Measurements from ENCODE around the gene PIK3R2. TPM values are rescaled to one million over a fixed set of nuclear protein-coding genes. Genes with fewer than 3 reads are reported as not detected.
"Not testable (repeated sequence)": the region's sequence is repeated elsewhere in the genome, so short reads cannot be mapped to it uniquely, and the experiment has no call there.

PIK3R2 gene
- polyA plus RNA-seq, 1 experiment = 19.7 TPM

DNA sequence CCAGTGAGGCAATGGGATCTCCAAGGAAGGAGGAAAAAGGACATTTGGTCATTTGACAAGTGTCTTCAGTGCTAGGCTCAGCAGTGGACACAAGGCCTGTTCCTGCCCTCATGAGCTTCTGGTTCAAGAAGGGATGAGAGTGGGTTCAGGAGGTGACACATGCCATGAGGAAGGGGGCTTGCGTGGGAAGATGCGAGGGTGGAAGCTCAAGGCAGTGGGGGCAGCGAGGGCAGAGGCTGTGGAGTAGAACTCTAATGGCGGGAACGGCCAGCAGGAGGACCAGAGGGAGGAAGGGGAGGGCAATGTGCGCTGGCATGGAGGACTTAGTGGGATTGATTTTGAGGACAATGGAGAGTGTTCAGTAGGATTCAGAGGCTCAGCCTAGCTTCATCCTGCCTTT, 3.3 kb downstream of the PIK3R2 start:
- Histone ChIP-seq H3K27me3 (ENCODE audit: control insufficient read depth, insufficient read depth, low read length) (no peaks in the 10 kb centered on the region), H3K4me3 (ENCODE audit: low read depth, low read length) (no peak overlapping the region), H3K9me3 (ENCODE audit: control insufficient read depth, insufficient read depth, low read length) (no peaks in the 10 kb centered on the region; the same call in 1 of the 2 replicates), H3K27ac (ENCODE audit: low read depth, low read length) (no peak overlapping the region)
- POLR2A ChIA-PET = no interaction called here
- DNase-seq (ENCODE audit: low read depth, low spot score) = no peak
- CTCF ChIA-PET = no interaction called here
- TF ChIP-seq, protein P1, sequence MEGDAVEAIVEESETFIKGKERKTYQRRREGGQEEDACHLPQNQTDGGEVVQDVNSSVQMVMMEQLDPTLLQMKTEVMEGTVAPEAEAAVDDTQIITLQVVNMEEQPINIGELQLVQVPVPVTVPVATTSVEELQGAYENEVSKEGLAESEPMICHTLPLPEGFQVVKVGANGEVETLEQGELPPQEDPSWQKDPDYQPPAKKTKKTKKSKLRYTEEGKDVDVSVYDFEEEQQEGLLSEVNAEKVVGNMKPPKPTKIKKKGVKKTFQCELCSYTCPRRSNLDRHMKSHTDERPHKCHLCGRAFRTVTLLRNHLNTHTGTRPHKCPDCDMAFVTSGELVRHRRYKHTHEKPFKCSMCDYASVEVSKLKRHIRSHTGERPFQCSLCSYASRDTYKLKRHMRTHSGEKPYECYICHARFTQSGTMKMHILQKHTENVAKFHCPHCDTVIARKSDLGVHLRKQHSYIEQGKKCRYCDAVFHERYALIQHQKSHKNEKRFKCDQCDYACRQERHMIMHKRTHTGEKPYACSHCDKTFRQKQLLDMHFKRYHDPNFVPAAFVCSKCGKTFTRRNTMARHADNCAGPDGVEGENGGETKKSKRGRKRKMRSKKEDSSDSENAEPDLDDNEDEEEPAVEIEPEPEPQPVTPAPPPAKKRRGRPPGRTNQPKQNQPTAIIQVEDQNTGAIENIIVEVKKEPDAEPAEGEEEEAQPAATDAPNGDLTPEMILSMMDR (IDR thresholded peaks at IDR 0.05; ENCODE audit: low read depth, low read length) = no peak

DNA sequence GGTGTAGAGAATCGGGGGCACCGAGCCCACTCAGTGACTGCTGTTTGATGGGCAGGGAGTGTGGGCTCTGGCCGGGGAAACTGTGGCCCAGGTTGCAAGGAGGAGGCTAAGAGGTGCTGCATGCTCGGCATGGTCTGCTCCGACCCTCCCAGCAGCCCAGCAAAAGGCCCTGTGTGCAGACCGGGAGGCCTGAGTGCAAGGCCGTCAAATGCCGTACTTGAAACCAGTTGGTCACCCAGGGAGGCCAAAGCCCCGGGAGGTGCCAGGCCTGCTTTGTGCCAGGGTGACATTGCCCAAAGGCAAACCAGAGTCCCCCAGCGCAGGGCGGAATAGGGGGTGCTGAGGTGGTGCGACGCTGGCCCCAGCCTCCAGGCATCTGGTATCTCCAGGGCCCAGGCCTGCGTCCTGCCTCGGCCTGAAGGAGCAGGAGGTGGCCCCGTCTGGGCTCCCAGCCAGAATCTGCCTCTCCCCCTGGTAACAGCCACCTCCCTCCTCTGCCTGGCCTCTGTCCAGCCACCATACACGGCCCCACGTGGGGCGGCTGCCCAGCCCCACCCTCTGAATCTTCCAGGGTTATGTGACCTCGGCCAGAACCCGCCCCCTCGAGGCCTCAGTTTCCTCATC, 4.0 kb downstream of the PIK3R2 start:
- POLR2A ChIA-PET = no interaction called here
- DNase-seq (ENCODE audit: low read depth, low spot score) = peak; percentile 58
- Histone ChIP-seq H3K27ac (ENCODE audit: low read depth, low read length) (no peak overlapping the region), H3K9me3 (ENCODE audit: control insufficient read depth, insufficient read depth, low read length) (no peaks in the 10 kb centered on the region; the same call in 1 of the 2 replicates), H3K4me3 (ENCODE audit: low read depth, low read length) (no peak overlapping the region), H3K27me3 (ENCODE audit: control insufficient read depth, insufficient read depth, low read length) (no peaks in the 10 kb centered on the region)
- CTCF ChIA-PET = no interaction called here
- TF ChIP-seq, protein P1 (IDR thresholded peaks at IDR 0.05; ENCODE audit: low read depth, low read length) = no peak

DNA sequence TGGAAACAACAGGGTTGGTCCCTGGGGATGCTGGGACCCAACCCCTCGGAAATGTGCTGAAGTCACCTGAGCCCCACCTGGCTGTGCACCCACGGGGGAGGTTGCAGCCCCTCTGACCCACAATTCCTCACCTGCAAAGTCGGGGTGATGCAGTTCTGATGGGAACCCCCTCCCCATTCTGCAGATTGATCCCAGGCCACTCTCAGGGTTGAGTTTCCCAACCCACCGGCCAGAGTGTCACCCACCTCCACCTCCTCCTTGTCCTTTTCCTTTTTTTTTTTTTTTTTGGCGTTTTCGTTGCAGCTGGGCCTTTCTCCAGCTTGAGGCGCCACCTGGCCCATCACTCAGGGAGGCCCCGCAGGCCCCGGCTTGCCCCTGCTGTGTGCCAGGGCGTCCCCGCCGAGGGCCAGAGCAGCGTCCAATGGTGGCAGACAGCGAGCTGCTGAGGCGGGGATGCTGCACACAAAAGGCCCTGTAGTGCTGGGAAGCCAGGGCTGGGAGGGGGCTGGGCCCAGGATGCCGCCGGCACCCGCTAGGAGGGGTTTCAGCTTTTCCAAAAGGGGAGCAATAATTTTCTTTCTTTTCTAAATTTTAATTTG, 4.6 kb downstream of the PIK3R2 start:
- TF ChIP-seq, protein P1 (IDR thresholded peaks at IDR 0.05; ENCODE audit: low read depth, low read length) = no peak
- POLR2A ChIA-PET = no interaction called here
- Histone ChIP-seq H3K9me3 (ENCODE audit: control insufficient read depth, insufficient read depth, low read length) (no peaks in the 10 kb centered on the region; the same call in 1 of the 2 replicates), H3K27me3 (ENCODE audit: control insufficient read depth, insufficient read depth, low read length) (no peaks in the 10 kb centered on the region), H3K4me3 (ENCODE audit: low read depth, low read length) (no peak overlapping the region), H3K27ac (ENCODE audit: low read depth, low read length) (no peak overlapping the region)
- CTCF ChIA-PET = interaction anchor here (1.5 kb wide), 1 partner anchor 44 kb away, joined by 5 read pairs; no protein-coding TSS in a partner anchor
- no peak for DNase-seq (ENCODE audit: low read depth, low spot score)

DNA sequence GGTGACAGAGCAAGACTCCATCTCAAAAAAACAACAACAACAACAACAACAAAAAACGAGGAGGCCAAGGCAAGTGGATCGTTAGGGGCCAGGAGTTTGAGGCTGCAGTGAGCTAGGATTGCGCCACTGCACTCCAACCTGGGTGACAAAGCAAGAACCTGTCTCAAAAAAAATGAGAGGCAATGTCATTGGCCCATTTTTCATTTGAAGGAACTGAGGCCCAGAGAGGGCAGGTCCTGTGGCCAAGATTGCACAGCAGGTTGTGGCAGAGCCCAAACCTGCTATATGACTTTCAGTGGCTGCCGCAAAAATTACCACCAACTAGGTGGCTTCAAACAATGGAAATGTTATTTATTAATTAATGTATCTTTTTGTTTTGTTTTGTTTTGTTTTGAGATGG, 5.5 kb downstream of the PIK3R2 start:
- TF ChIP-seq, protein P1 (IDR thresholded peaks at IDR 0.05; ENCODE audit: low read depth, low read length) = no peak
- DNase-seq (ENCODE audit: low read depth, low spot score) = no peak
- H3K27me3 ChIP-seq (ENCODE audit: control insufficient read depth, insufficient read depth, low read length) = no peaks in the 10 kb centered on the region
- no peak overlapping the region for H3K4me3 ChIP-seq (ENCODE audit: low read depth, low read length)
- ChIA-PET CTCF (interaction anchor here (1.5 kb wide), 1 partner anchor 45 kb away, joined by 5 read pairs; no protein-coding TSS in a partner anchor), POLR2A (interaction anchor here (0.6 kb wide), 1 partner anchor 120 kb away, joined by 5 read pairs; no protein-coding TSS in a partner anchor)
- no peaks in the 10 kb centered on the region; the same call in 1 of the 2 replicates for H3K9me3 ChIP-seq (ENCODE audit: control insufficient read depth, insufficient read depth, low read length)
- no peak overlapping the region for H3K27ac ChIP-seq (ENCODE audit: low read depth, low read length)

DNA sequence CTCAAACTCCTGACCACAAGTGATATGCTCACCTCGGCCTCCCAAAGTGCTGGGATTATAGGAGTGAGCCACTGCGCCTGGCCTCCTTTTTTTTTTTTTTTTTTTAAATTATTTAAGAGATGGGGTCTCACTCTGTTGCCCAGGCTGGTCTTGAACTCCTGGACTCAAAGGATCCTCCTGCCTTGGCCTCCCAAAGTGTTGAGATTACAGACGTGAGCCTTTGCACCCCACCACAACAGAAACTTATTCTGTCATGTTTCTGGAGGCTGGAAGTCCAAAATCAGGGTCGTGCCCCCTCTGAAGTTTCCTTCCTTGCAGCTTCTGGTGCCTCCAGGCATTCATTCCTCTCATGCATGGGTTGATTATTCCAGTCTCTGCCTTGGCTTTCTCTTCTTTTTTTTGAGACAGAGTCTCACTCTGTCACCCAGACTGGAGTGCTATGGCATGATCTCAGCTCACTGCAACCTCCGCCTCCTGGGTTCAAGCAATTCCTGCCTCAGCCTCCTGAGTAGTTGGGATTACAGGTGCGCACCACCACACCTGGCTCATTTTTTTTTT, 6.2 kb downstream of the PIK3R2 start:
- DNase-seq (ENCODE audit: low read depth, low spot score); POLR2A ChIA-PET; H3K27me3 ChIP-seq (ENCODE audit: control insufficient read depth, insufficient read depth, low read length); H3K9me3 ChIP-seq (ENCODE audit: control insufficient read depth, insufficient read depth, low read length); H3K4me3 ChIP-seq (ENCODE audit: low read depth, low read length); H3K27ac ChIP-seq (ENCODE audit: low read depth, low read length): not testable (repeated sequence)
- CTCF ChIA-PET = interaction anchor here (1.5 kb wide), 1 partner anchor 46 kb away, joined by 5 read pairs; no protein-coding TSS in a partner anchor
